Astrocyte of the cerebellum (primary cell): ENCODE data around the gene GPBAR1.

Experiments
- DNase-seq: peaks from one replicate; pipeline ENCODE4 v3.0.0-alpha.2; 2011; ENCODE audit warnings: low read depth
- H3K4me3 ChIP-seq: 2 replicates; pipeline ENCODE4 v1.5.1; 2011; ENCODE audit warnings: mild to moderate bottlenecking, low read depth, low read length, moderate library complexity
- CTCF ChIP-seq: IDR thresholded peaks from 2 replicates; pipeline ENCODE4 v1.5.1; 2012; ENCODE audit warnings: low read length, low read depth, moderate library complexity, mild to moderate bottlenecking; ENCODE audit errors: missing control alignments
- in situ Hi-C: cut with HindIII; loops from 2 replicates; pipeline ENCODE4 v1.10.0; 2017; ENCODE audit warnings: low sequenced_read_pairs

Gene GPBAR1

DNA sequence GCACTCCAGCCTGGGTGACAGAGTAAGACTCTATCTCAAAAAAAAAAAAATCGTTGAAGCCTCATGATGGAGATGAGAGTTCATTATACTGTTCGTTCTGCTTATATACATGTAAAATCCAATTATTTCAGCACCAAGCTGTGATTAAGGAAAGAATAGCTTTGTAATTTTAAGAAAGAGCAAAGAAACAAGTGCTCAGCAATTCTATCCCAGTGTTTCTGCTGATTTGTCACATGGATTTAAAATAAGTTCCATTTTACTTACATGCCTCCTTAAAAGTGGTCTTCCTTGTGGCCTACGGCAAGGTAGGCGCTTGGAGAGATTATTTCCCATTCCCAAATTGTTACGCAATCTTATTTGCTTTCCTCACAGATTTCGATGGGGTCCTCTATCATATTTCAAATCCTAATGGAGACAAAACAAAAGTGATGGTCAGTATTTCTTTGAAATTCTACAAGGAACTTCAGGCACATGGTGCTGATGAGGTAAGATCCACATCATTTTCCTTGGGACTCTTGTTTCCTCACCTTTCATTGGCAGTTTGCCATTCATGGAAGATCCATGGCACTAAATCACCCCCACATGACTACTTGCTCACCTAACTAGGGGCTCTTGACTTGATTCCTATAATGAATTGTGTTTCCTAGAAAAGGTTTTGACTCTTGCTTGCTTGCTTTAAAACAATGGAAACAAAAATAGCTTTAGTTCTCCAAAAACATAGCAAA is 32.3 kb upstream of the GPBAR1 start:
- no peak for DNase-seq
- in situ Hi-C loops: no loop called here
- H3K4me3 ChIP-seq: no peak overlapping the region

GRCh38 chr2:218229239-218229638 is 31.6 kb upstream of the GPBAR1 start:
- DNase-seq: peak; percentile 54
- in situ Hi-C loops: no loop called here
- no peak for TF ChIP-seq CTCF
- no peak overlapping the region for H3K4me3 ChIP-seq

More for the DNA sequence above, 32.3 kb upstream of the GPBAR1 start:
- no peak for TF ChIP-seq CTCF

GRCh38 chr2:218229851-218230250 is 31.0 kb upstream of the GPBAR1 start:
- no peak for TF ChIP-seq CTCF
- in situ Hi-C loops: no loop called here
- no peak overlapping the region for H3K4me3 ChIP-seq
- DNase-seq: no peak

- TF ChIP-seq CTCF: no peak
- in situ Hi-C loops: no loop called here
- no peak overlapping the region for H3K4me3 ChIP-seq
- DNase-seq: no peak
Measured at GRCh38 chr2:218230882-218231281, 29.9 kb upstream of the GPBAR1 start.

DNA sequence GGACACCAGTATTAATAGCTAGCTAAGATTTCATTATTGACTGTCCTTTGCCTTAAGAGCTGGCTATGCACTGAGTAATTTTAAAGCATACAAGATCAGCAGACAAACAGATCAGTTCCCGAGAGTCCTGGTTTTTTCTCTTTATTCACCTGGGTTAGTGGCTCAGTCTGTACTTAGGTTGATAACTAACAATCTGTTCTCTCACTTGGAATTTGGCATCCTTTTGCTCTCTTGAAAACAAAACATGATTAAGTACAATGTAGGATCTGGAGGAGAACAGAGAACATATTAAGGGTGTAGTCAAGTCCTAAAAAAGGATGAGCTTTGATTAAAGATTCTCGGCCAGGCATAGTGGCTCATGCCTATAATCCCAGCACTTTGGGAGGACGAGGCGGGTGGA is 27.3 kb upstream of the GPBAR1 start:
- no peak for DNase-seq
- in situ Hi-C loops: no loop called here
- no peak overlapping the region for H3K4me3 ChIP-seq
- TF ChIP-seq CTCF: no peak

DNA sequence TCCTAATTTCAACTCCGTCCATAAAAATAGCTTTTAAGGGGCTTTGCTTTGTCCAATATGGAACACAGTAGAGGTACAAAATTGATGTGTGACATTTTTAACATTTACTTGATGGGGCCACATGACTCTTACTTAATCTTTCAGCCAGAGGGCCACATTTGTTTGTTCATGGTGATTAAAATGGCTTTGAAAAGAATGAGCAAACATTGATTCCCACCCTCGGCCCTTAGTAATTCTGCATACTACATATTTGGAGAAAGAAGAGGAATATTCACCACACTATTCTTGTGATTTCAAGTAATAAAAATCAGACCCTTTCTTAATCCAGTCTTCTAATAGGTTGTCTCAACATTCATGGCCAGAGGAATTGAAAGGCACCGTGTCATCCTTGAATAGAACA is 26.3 kb upstream of the GPBAR1 start:
- TF ChIP-seq CTCF: no peak
- in situ Hi-C loops: no loop called here
- no peak for DNase-seq
- H3K4me3 ChIP-seq: no peak overlapping the region

DNA sequence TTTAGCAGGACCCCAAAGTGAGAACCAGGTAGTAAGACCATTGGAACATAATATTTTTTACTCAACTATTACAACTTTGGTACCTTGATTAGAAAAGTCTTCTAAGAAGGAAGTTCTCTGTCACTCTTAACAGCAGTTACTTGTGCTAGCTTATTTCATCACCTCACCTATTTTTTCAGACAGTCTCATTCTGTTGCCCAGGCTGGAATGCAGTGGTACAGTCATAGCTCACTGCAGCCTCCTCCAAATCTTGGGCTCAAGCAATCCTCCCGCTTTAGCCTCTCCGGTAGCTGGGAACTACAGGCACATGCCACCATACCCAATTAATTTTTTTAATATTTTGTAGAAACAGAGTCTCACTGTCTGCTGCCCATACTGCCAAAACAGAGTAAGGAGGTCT is 25.8 kb upstream of the GPBAR1 start:
- no peak overlapping the region for H3K4me3 ChIP-seq
- no peak for TF ChIP-seq CTCF
- in situ Hi-C loops: no loop called here
- no peak for DNase-seq
